ENCODE data around the gene TAGLN2. TPM values are rescaled to one million over a fixed set of nuclear protein-coding genes. Genes with fewer than 3 reads are reported as not detected.

TAGLN2 gene
- total RNA-seq, 1 donor from 2014 or later: 20.1 TPM

- Mint-ChIP-seq H3K27me3 (ENCODE audit: low read depth) (peaks cover 33% of the 10 kb centered on the region), H3K4me1 (peaks cover 33% of the 10 kb centered on the region), H3K9me3 (no peaks in the 10 kb centered on the region), H3K4me3 (no peak overlapping the region), H3K27ac (ENCODE audit: unreplicated experiment) (no peak overlapping the region), H3K36me3 (ENCODE audit: low read depth) (no peaks in the 10 kb centered on the region)
- no peak for DNase-seq (ENCODE audit: low read depth, low spot score)
- TF ChIP-seq CTCF (conservative IDR thresholded peaks at IDR 0.05): no peak
Observed at GRCh38 chr1:159921700-159922504, 3.4 kb downstream of the TAGLN2 start.

- Mint-ChIP-seq H3K4me3 (no peak overlapping the region), H3K4me1 (peaks cover 34% of the 10 kb centered on the region), H3K27me3 (ENCODE audit: low read depth) (peaks cover 33% of the 10 kb centered on the region), H3K9me3 (no peaks in the 10 kb centered on the region), H3K36me3 (ENCODE audit: low read depth) (no peaks in the 10 kb centered on the region), H3K27ac (ENCODE audit: unreplicated experiment) (no peak overlapping the region)
- DNase-seq (ENCODE audit: low read depth, low spot score): no peak
- TF ChIP-seq CTCF (conservative IDR thresholded peaks at IDR 0.05): no peak
Observed at GRCh38 chr1:159921251-159921650, 4.1 kb downstream of the TAGLN2 start.

GRCh38 chr1:159920651-159921050 is 4.7 kb downstream of the TAGLN2 start:
- H3K27me3 Mint-ChIP-seq (ENCODE audit: low read depth): peaks cover 31% of the 10 kb centered on the region
- no peak overlapping the region for H3K27ac Mint-ChIP-seq (ENCODE audit: unreplicated experiment)
- DNase-seq (ENCODE audit: low read depth, low spot score): no peak
- no peak overlapping the region for H3K4me3 Mint-ChIP-seq
- H3K9me3 Mint-ChIP-seq: no peaks in the 10 kb centered on the region
- H3K4me1 Mint-ChIP-seq: peaks cover 34% of the 10 kb centered on the region
- no peak for TF ChIP-seq CTCF (conservative IDR thresholded peaks at IDR 0.05)
- no peaks in the 10 kb centered on the region for H3K36me3 Mint-ChIP-seq (ENCODE audit: low read depth)

GRCh38 chr1:159920202-159920601 is 5.1 kb downstream of the TAGLN2 start:
- no peaks in the 10 kb centered on the region for H3K9me3 Mint-ChIP-seq
- DNase-seq (ENCODE audit: low read depth, low spot score): no peak
- no peak for TF ChIP-seq CTCF (conservative IDR thresholded peaks at IDR 0.05)
- peaks cover 30% of the 10 kb centered on the region for H3K4me1 Mint-ChIP-seq
- H3K36me3 Mint-ChIP-seq (ENCODE audit: low read depth): no peaks in the 10 kb centered on the region
- H3K4me3 Mint-ChIP-seq: no peak overlapping the region
- no peak overlapping the region for H3K27ac Mint-ChIP-seq (ENCODE audit: unreplicated experiment)
- H3K27me3 Mint-ChIP-seq (ENCODE audit: low read depth): peaks cover 27% of the 10 kb centered on the region

GRCh38 chr1:159919236-159919865 is 6.0 kb downstream of the TAGLN2 start:
- Mint-ChIP-seq H3K9me3 (no peaks in the 10 kb centered on the region), H3K4me1 (peaks cover 25% of the 10 kb centered on the region), H3K4me3 (no peak overlapping the region), H3K36me3 (ENCODE audit: low read depth) (no peaks in the 10 kb centered on the region), H3K27ac (ENCODE audit: unreplicated experiment) (no peak overlapping the region), H3K27me3 (ENCODE audit: low read depth) (peaks cover 22% of the 10 kb centered on the region)
- no peak for DNase-seq (ENCODE audit: low read depth, low spot score)
- TF ChIP-seq CTCF (conservative IDR thresholded peaks at IDR 0.05): no peak

Measured in neural crest cell (in vitro differentiated cells).